Endothelial cell of umbilical vein (primary cell): ENCODE results near the gene TICAM2. TPM values are rescaled to one million over a fixed set of nuclear protein-coding genes. Genes with fewer than 3 reads are reported as not detected.

ENCODE experiments used
- BruUV-seq: library from RNA; stranded (reverse); fragments of 400-500 nt; replicated peaks from 2 replicates; lab custom pipeline; 2021; lab: Mats Ljungman, UMichigan
- CTCF ChIA-PET: fragments of 300-600, 350-600 bp; sonication (Branson Sonifier 250); formaldehyde crosslinking; loops from one replicate; lab custom pipeline; 2021; ENCODE audit warnings: antibody characterized with exemption, inconsistent platforms; lab: Charles Lee
- POLR2A ChIA-PET: fragments of 300-600, 350-600 bp; sonication (Branson Sonifier 250); formaldehyde crosslinking; loops from one replicate; lab custom pipeline; 2021; ENCODE audit warnings: antibody characterized with exemption, inconsistent platforms; lab: Charles Lee
- DNase-seq: peaks from one replicate; pipeline ENCODE4 v3.0.0-alpha.2; 2011; ENCODE audit warnings: low read depth, low spot score
- FAIRE-seq: peaks from 2 replicates; lab custom pipeline; 2011; peaks lifted over from hg19 to GRCh38; lab: Jason Lieb, UNC
- H2AFZ ChIP-seq: 2 replicates; pipeline ENCODE4 v1.6.0; 2012; ENCODE audit warnings: low read depth, low read length, control low read depth, inconsistent platforms
- H3K27ac ChIP-seq: 2 replicates; pipeline ENCODE4 v1.5.1; 2011; ENCODE audit warnings: low read depth, mild to moderate bottlenecking, control low read depth, low read length, moderate library complexity; ENCODE audit not compliant: insufficient read depth
- H3K27me3 ChIP-seq, 2 experiments: 2 replicates each; pipeline versions ENCODE4 v1.6.0 to v1.6.1; 2011; ENCODE audit warnings: low read length in 2 of 2, mixed read lengths in 1 of 2; ENCODE audit not compliant: control insufficient read depth in 2 of 2, insufficient read depth in 2 of 2
- H3K36me3 ChIP-seq, 2 experiments: 2 replicates in 1 of 2; 3 replicates in 1 of 2; pipeline ENCODE4 v1.5.1; 2011; ENCODE audit warnings: low read length in 2 of 2, mild to moderate bottlenecking in 1 of 2, moderate library complexity in 1 of 2; ENCODE audit not compliant: control insufficient read depth in 2 of 2, insufficient read depth in 2 of 2; ENCODE audit errors: extremely low read depth in 1 of 2
- H3K4me1 ChIP-seq: 3 replicates; pipeline ENCODE4 v1.5.1; 2011; ENCODE audit warnings: mild to moderate bottlenecking, low read length; ENCODE audit not compliant: control insufficient read depth, insufficient read depth; ENCODE audit errors: extremely low read depth
- H3K4me2 ChIP-seq: 2 replicates; pipeline ENCODE4 v1.6.1; 2011; ENCODE audit warnings: low read length, control low read depth, mixed read lengths; ENCODE audit not compliant: insufficient read depth
- H3K4me3 ChIP-seq, 3 experiments: fragments of 200-600 bp in 1 of 3; sonication (generic), shearing (Covaris generic) in 1 of 3; replicated peaks in 1 of 3; 2 replicates each; pipeline ENCODE4 v1.5.1; 2011 to 2016; ENCODE audit warnings: control low read depth in 3 of 3, low read length in 3 of 3, mild to moderate bottlenecking in 2 of 3, inconsistent platforms in 1 of 3, low read depth in 1 of 3, moderate library complexity in 1 of 3; ENCODE audit not compliant: insufficient read depth in 1 of 3
- H3K79me2 ChIP-seq: 2 replicates; pipeline ENCODE4 v1.6.0; 2012; ENCODE audit warnings: low read length, inconsistent platforms; ENCODE audit not compliant: control insufficient read depth, insufficient read depth
- H3K9ac ChIP-seq: replicated peaks from 2 replicates; pipeline ENCODE3; 2011; ENCODE audit warnings: low read length, control low read depth; ENCODE audit not compliant: insufficient read depth; ENCODE audit errors: extremely low read depth
- H3K9me1 ChIP-seq: replicated peaks from 3 replicates; pipeline ENCODE4 v1.6.0; 2011; ENCODE audit warnings: mild to moderate bottlenecking, low read length; ENCODE audit not compliant: control insufficient read depth, insufficient read depth; ENCODE audit errors: extremely low read depth
- H3K9me3 ChIP-seq: replicated peaks from 2 replicates; pipeline ENCODE4 v1.5.1; 2012; ENCODE audit warnings: low read length, inconsistent platforms; ENCODE audit not compliant: control insufficient read depth, insufficient read depth
- H4K20me1 ChIP-seq: replicated peaks from 2 replicates; pipeline ENCODE3; 2011; ENCODE audit warnings: mild to moderate bottlenecking, low read length; ENCODE audit not compliant: control insufficient read depth, insufficient read depth; ENCODE audit errors: extremely low read depth
- CTCF ChIP-seq, 2 donors: IDR thresholded peaks; 1 replicate in 1 of 2; 2 replicates in 1 of 2; pipeline ENCODE4 v1.5.1; 2011; ENCODE audit warnings: low read length in 2 of 2, mild to moderate bottlenecking in 2 of 2, moderate library complexity in 2 of 2, control low read depth in 1 of 2, inconsistent platforms in 1 of 2, low read depth in 1 of 2; ENCODE audit not compliant: insufficient read depth in 1 of 2; ENCODE audit errors: extremely low read depth in 1 of 2
- EZH2 ChIP-seq: IDR thresholded peaks from 2 replicates; pipeline ENCODE4 v1.6.1; 2012; ENCODE audit warnings: borderline replicate concordance, low read depth, mild to moderate bottlenecking, moderate library complexity, low read length, inconsistent platforms; ENCODE audit not compliant: severe bottlenecking
- FOS ChIP-seq: IDR thresholded peaks from 2 replicates; pipeline ENCODE4 v1.6.1; 2011; ENCODE audit warnings: mild to moderate bottlenecking, low read length, moderate library complexity, borderline replicate concordance; ENCODE audit not compliant: insufficient read depth
- GATA2 ChIP-seq: IDR thresholded peaks from 2 replicates; pipeline ENCODE4 v1.7.0; 2011; ENCODE audit warnings: low read depth, mild to moderate bottlenecking, moderate library complexity, mixed read lengths, low read length; ENCODE audit not compliant: insufficient read length, insufficient read depth
- JUN ChIP-seq: IDR thresholded peaks from 2 replicates; pipeline ENCODE4 v1.6.1; 2011; ENCODE audit warnings: borderline replicate concordance, low read depth; ENCODE audit not compliant: insufficient read length, insufficient read depth
- MAX ChIP-seq: IDR thresholded peaks from 2 replicates; pipeline ENCODE4 v1.6.1; 2011; ENCODE audit not compliant: insufficient read depth, insufficient read length
- MYC ChIP-seq: IDR thresholded peaks from one replicate; pipeline ENCODE4 v1.6.1; 2011; ENCODE audit warnings: mild to moderate bottlenecking, low read depth, low read length
- POLR2A ChIP-seq: IDR thresholded peaks from 2 replicates; pipeline ENCODE4 v1.6.1; 2012; ENCODE audit warnings: low read depth, mild to moderate bottlenecking, control low read depth, low read length
- POLR2AphosphoS5 ChIP-seq: IDR thresholded peaks from 2 replicates; pipeline ENCODE4 v1.6.1; 2012; ENCODE audit warnings: low read depth, mild to moderate bottlenecking, control low read depth, low read length, moderate library complexity; ENCODE audit not compliant: insufficient read depth
- dilution Hi-C: fragments of 300-500 bp; cut with MboI; formaldehyde crosslinking; loops from one replicate; pipeline ENCODE4 v1.15.0; 2019; ENCODE audit warnings: low sequenced_read_pairs; ENCODE audit not compliant: extremely low pct_ligation_motif_present
- intact Hi-C: fragments of 100-400 bp; cut with micrococcal nuclease; formaldehyde crosslinking; loops from one replicate; pipeline ENCODE4 v1.10.0; 2022
- polyA plus RNA-seq, 4 experiments: library from polyadenylated mRNA; depleted of rRNA in 3 of 4; stranded (reverse) in 3 of 4; unstranded in 1 of 4; fragments of >200 nt; gene quantifications; 2 replicates each; pipeline versions ENCODE4 v1.2.1 to v1.2.3, GENCODE V29; 2011 to 2012; ENCODE audit warnings: missing spikeins in 1 of 4
- total RNA-seq: library from RNA; stranded (reverse); gene quantifications from 2 replicates; pipeline ENCODE4 v1.2.3, GENCODE V29; 2021

TICAM2 gene
- total and polyA plus RNA-seq, 2 donors (not counting 3 experiments of a cell fraction or from before 2014, with no cell fraction given): 0.18 to 3.5 TPM

GRCh38 chr5:115644046-115644445, 41.8 kb upstream of the TICAM2 start:
- DNase-seq: no peak
- Histone ChIP-seq H3K4me3 (no peak overlapping the region), H4K20me1 (peaks cover 2% of the 10 kb centered on the region), H3K9me3 (no peaks in the 10 kb centered on the region), H3K27ac (no peak overlapping the region), H3K36me3 (no peaks in the 10 kb centered on the region), H3K9ac (no peak overlapping the region), H3K4me1 (no peaks in the 10 kb centered on the region), H3K27me3 (peaks cover 0 to 3% of the 10 kb centered on the region in 2 experiments), H3K9me1 (no peaks in the 10 kb centered on the region), H3K79me2 (no peaks in the 10 kb centered on the region), H2AFZ (no peak overlapping the region), H3K4me2 (no peak overlapping the region)
- intact Hi-C loops (no loop called here), dilution Hi-C loops (no loop called here)
- ChIA-PET POLR2A (no interaction called here), CTCF (interaction anchor here (1.0 kb wide), 1 partner anchor 9 kb away, joined by 3 read pairs; no protein-coding TSS in a partner anchor)
- TF ChIP-seq EZH2 (no peak), GATA2 (no peak), JUN (no peak), CTCF (IDR thresholded peaks at IDR 0.05; ENCODE audit: extremely low read depth in 1 of 2, insufficient read depth in 1 of 2, low read depth in 1 of 2, low read length in 2 of 2) (no peak), MYC (no peak), POLR2AphosphoS5 (no peak), FOS (no peak), POLR2A (no peak), MAX (no peak)
- FAIRE-seq: no peak
- BruUV-seq: no TSS peak
